TTC549 (cell line): ENCODE data around the gene GIPC3.
"Not testable (repeated sequence)": the region's sequence is repeated elsewhere in the genome, so short reads cannot be mapped to it uniquely, and the experiment has no call there.

Experiments
- FAIRE-seq: peaks from 2 replicates; lab custom pipeline; 2012; peaks lifted over from hg19 to GRCh38; lab: Jason Lieb, UNC

Gene GIPC3

GRCh38 chr19:3618811-3619630, 33.7 kb downstream of the GIPC3 start:
- no peak for FAIRE-seq

- FAIRE-seq = no peak
Measured at GRCh38 chr19:3619631-3620012, 34.3 kb downstream of the GIPC3 start.

- FAIRE-seq = no peak
Measured at GRCh38 chr19:3620145-3620816, 35.0 kb downstream of the GIPC3 start.

GRCh38 chr19:3620817-3621547, 35.7 kb downstream of the GIPC3 start:
- no peak for FAIRE-seq

GRCh38 chr19:3621689-3622088, 36.4 kb downstream of the GIPC3 start:
- FAIRE-seq = no peak

- FAIRE-seq = no peak
Measured at GRCh38 chr19:3622224-3622623, 36.9 kb downstream of the GIPC3 start.

- no peak for FAIRE-seq
Measured at GRCh38 chr19:3623716-3624115, 38.4 kb downstream of the GIPC3 start.

GRCh38 chr19:3625996-3626472, 40.8 kb downstream of the GIPC3 start:
- no peak for FAIRE-seq

GRCh38 chr19:3626473-3627350, 41.4 kb downstream of the GIPC3 start, which contains the start of gene CACTIN:
Gene CACTIN, minus strand, starts transcription at chr19:3626790. Its CDS starts 28 bp downstream, at chr19:3626762.
- FAIRE-seq = peak; percentile 92

- FAIRE-seq = no peak
Measured at GRCh38 chr19:3627351-3627723, 42.1 kb downstream of the GIPC3 start.

- not testable (repeated sequence) for FAIRE-seq
Measured at GRCh38 chr19:3628766-3629165, 43.5 kb downstream of the GIPC3 start.

- FAIRE-seq = no peak
Measured at GRCh38 chr19:3631053-3631861, 46.0 kb downstream of the GIPC3 start.

GRCh38 chr19:3632098-3632497, 46.8 kb downstream of the GIPC3 start:
- FAIRE-seq = no peak

GRCh38 chr19:3632739-3633558, 47.7 kb downstream of the GIPC3 start:
- FAIRE-seq = no peak

GRCh38 chr19:3633559-3633988, 48.3 kb downstream of the GIPC3 start:
- FAIRE-seq = no peak

- no peak for FAIRE-seq
Measured at GRCh38 chr19:3634496-3635045, 49.3 kb downstream of the GIPC3 start.

- FAIRE-seq = no peak
Measured at GRCh38 chr19:3636506-3636905, 51.2 kb downstream of the GIPC3 start.

GRCh38 chr19:3636962-3637361, 51.7 kb downstream of the GIPC3 start:
- FAIRE-seq = no peak

GRCh38 chr19:3637621-3638020, 52.3 kb downstream of the GIPC3 start:
- no peak for FAIRE-seq
